Esophagus muscularis mucosa (tissue), 4 donors: Measurements from ENCODE around the gene DCX. TPM values are rescaled to one million over a fixed set of nuclear protein-coding genes. Genes with fewer than 3 reads are reported as not detected.

Source experiments
- DNase-seq: peaks from one replicate; pipeline ENCODE4 v3.0.0-alpha.2; 2017; ENCODE audit errors: extremely low spot score
- H3K27ac ChIP-seq, 4 donors: fragments of 200-600 bp; sonication (generic); replicated peaks in 1 of 4; 1 replicate in 3 of 4; 2 replicates in 1 of 4; pipeline ENCODE4 v1.5.1; 2016 to 2019; ENCODE audit warnings: mild to moderate bottlenecking in 1 of 4
- H3K27me3 ChIP-seq, 4 donors: fragments of 200-600 bp; sonication (generic); one replicate each; pipeline versions ENCODE4 v1.5.1 to v1.6.0; 2016 to 2019
- H3K36me3 ChIP-seq, 4 donors: fragments of 200-600 bp; sonication (generic); one replicate each; pipeline ENCODE4 v1.5.1; 2016 to 2019
- H3K4me1 ChIP-seq, 4 donors: fragments of 200-600 bp; sonication (generic); one replicate each; pipeline ENCODE4 v1.5.1; 2016 to 2019
- H3K4me3 ChIP-seq, 4 donors: fragments of 200-600 bp; sonication (generic); 1 replicate in 2 of 4; 2 replicates in 2 of 4; pipeline ENCODE4 v1.5.1; 2016 to 2019; ENCODE audit warnings: mild to moderate bottlenecking in 4 of 4, moderate library complexity in 1 of 4
- H3K9me3 ChIP-seq, 4 donors: fragments of 200-600 bp; sonication (generic); 1 replicate in 3 of 4; 2 replicates in 1 of 4; pipeline ENCODE4 v1.5.1; 2016 to 2019
- EP300 ChIP-seq: sonication (generic); formaldehyde crosslinking; IDR thresholded peaks from one replicate; pipeline ENCODE4 v1.6.1; 2017; ENCODE audit warnings: antibody characterized with exemption
- POLR2A ChIP-seq: fragments of 450-650 bp; IDR thresholded peaks from one replicate; pipeline ENCODE4 v1.6.1; 2017; ENCODE audit warnings: antibody characterized with exemption, moderate library complexity, mild to moderate bottlenecking, low read depth
- POLR2AphosphoS5 ChIP-seq, 2 donors: sonication (generic); formaldehyde crosslinking; IDR thresholded peaks; one replicate each; pipeline ENCODE4 v1.6.1; 2017; ENCODE audit warnings: antibody characterized with exemption in 2 of 2
- WGBS: methylation state at CpG from one replicate; pipeline ENCODE4 v1.1.5; 2018; 5-methylcytosine and 5-hydroxymethylcytosine counted together
- intact Hi-C: fragments of 100-400 bp; cut with DNase I; formaldehyde crosslinking; loops from one replicate; pipeline ENCODE4 v1.15.1; 2023
- small RNA-seq, 3 donors: library from RNA; depleted of rRNA; stranded (forward); fragments of <200 nt; gene quantifications; one replicate each; pipeline ENCODE3, GENCODE V24; 2016
- total RNA-seq, 4 donors: library from RNA; depleted of rRNA; stranded (reverse); fragments of >200 nt; gene quantifications; one replicate each; pipeline versions ENCODE4 v1.1.0 to v1.2.1, GENCODE V29; 2016
- TF ChIP-seq, protein P1 (sequence below), 3 experiments: fragments of 200-600 bp in 2 of 3; fragments of 450-650 bp in 1 of 3; sonication (generic) in 2 of 3; IDR thresholded peaks; one replicate each; pipeline ENCODE4 v1.5.1; 2017 to 2019; ENCODE audit warnings: antibody characterized with exemption in 3 of 3, mild to moderate bottlenecking in 2 of 3, moderate library complexity in 1 of 3

Gene DCX
- total RNA-seq, 4 donors from 2014 or later: under 0.01 to 0.13 (median 0.11) TPM; not detected in 1

DNA sequence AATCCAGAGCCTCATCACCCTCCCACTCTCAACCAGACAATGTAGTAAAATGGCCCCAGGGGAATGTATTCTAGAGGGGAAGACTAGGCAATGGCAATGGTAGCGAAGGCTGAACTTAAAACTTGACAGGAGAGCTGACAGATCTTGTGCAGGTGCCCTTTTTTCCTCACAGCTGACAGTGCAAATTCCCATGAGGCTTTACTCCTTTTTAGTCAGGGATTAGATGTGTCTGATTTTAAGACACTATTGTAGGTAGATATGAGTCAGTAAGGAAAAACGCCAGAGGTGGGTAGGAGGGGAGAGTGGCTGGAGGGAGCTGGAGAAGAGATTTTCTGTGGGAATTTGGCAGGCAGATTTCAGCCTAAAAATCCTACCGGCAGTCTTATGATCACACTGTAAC lies 152.4 kb downstream of the DCX start:
- intact Hi-C loops: no loop called here

DNA sequence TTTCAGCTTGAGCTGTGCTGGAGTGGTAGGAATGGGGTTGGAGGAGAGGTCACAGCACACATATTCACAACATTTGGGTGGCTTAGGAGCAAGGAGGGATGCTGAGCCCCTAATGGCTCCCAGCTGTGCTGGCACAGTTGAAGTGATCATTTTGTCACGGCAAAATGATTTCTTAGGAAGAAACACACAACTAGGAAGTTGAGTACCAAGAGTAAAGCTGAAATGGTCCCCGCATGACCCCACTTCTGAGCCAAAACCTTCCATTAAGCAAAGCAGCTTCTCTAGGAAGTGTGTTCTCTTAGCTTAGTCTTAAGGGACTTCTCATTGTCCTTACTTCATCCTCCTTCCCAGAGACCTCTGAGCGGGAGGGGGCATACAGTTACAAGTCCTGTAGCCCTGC lies 154.3 kb downstream of the DCX start:
- no peak for TF ChIP-seq EP300
- TF ChIP-seq, protein P1, sequence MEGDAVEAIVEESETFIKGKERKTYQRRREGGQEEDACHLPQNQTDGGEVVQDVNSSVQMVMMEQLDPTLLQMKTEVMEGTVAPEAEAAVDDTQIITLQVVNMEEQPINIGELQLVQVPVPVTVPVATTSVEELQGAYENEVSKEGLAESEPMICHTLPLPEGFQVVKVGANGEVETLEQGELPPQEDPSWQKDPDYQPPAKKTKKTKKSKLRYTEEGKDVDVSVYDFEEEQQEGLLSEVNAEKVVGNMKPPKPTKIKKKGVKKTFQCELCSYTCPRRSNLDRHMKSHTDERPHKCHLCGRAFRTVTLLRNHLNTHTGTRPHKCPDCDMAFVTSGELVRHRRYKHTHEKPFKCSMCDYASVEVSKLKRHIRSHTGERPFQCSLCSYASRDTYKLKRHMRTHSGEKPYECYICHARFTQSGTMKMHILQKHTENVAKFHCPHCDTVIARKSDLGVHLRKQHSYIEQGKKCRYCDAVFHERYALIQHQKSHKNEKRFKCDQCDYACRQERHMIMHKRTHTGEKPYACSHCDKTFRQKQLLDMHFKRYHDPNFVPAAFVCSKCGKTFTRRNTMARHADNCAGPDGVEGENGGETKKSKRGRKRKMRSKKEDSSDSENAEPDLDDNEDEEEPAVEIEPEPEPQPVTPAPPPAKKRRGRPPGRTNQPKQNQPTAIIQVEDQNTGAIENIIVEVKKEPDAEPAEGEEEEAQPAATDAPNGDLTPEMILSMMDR (IDR thresholded peaks at IDR 0.05): no peak
- no peak for TF ChIP-seq POLR2A
- TF ChIP-seq POLR2AphosphoS5 (IDR thresholded peaks at IDR 0.05): no peak
- intact Hi-C loops: no loop called here
- H3K4me1 ChIP-seq: no peaks in the 10 kb centered on the region
- no peak for DNase-seq
- H3K27me3 ChIP-seq: no peaks in the 10 kb centered on the region
- H3K9me3 ChIP-seq: no peaks in the 10 kb centered on the region
- no peaks in the 10 kb centered on the region for H3K36me3 ChIP-seq
- no peak overlapping the region for H3K4me3 ChIP-seq
- WGBS: 69% methylated on average over 3 of the region's 3 CpGs
- H3K27ac ChIP-seq: no peak overlapping the region

More for the DNA sequence above, 152.4 kb downstream of the DCX start:
- TF ChIP-seq EP300: no peak
- TF ChIP-seq, protein P1 (IDR thresholded peaks at IDR 0.05): no peak
- TF ChIP-seq POLR2AphosphoS5 (IDR thresholded peaks at IDR 0.05): no peak
- no peak for TF ChIP-seq POLR2A
- Histone ChIP-seq H3K4me1 (no peaks in the 10 kb centered on the region), H3K27ac (no peak overlapping the region), H3K9me3 (no peaks in the 10 kb centered on the region), H3K4me3 (no peak overlapping the region), H3K27me3 (no peaks in the 10 kb centered on the region), H3K36me3 (no peaks in the 10 kb centered on the region)
- DNase-seq: no peak
- WGBS: 56% methylated on average over 3 of the region's 3 CpGs

DNA sequence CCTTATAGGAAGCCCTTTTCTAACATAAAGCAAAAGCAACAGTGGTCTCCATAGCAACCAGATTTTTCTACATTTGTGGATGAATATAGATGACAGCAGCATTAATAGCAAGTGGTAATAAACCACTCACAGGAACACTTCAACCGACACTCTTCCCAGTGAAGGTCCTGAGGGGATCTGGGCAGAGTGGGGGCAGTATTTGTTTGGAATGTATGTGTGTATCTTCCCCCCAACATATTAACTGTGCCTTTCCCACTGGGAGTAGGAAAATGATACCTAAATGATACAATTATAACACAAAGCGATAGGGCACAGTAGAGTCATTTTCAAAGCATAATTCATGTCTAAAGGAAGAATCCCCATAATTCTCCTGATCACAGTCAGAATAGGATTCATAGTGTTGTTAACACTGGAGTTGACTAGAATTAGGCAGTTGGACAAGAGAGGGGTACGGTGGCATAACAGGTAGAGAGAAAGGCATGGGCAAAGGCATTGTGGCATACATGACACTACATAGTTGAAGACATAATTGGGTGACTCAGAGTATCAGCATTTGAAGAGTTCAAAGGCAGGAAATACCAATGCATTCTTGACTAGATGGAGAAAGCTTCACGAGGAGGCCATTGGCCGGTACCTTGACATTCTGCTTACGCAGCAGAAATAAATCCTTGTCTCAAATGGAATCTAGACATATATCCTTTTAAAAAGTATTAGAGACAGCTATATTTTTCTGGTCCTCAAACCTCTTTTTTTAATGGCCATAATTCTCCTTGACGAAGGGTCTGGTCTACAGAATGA lies 156.9 kb downstream of the DCX start:
- no peaks in the 10 kb centered on the region for H3K9me3 ChIP-seq
- H3K27me3 ChIP-seq: no peaks in the 10 kb centered on the region
- no peak overlapping the region for H3K27ac ChIP-seq
- TF ChIP-seq EP300: no peak
- TF ChIP-seq, protein P1 (IDR thresholded peaks at IDR 0.05): no peak
- no peak for TF ChIP-seq POLR2A
- TF ChIP-seq POLR2AphosphoS5 (IDR thresholded peaks at IDR 0.05): no peak
- DNase-seq: no peak
- H3K36me3 ChIP-seq: no peaks in the 10 kb centered on the region
- intact Hi-C loops: no loop called here
- WGBS: 76% methylated on average over 7 of the region's 7 CpGs
- no peaks in the 10 kb centered on the region for H3K4me1 ChIP-seq
- H3K4me3 ChIP-seq: no peak overlapping the region

DNA sequence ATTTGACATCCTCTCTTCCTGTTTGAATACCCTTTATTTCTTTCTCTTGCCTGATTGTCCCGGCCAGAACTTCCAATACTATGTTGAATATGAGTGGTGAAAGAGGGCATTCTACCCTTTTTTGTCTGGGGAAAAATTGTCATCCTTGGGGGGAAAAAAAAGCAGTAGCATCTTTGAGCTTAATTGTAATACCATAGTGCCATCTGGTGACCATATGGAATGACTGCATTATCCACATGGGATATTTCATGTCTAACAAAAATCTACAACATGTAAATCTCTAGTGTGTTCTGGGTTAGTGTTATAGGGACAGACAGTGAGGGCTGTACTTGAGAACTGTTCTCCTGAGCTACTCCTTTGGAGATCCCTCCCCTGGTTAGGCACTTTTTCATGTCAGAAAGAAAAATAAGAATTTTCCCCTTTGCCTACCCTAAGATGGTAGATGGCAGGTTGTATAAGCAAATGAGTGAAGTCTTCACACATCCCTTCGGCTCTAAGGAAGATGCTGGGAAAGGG lies 167.7 kb downstream of the DCX start:
- TF ChIP-seq, protein P1 (IDR thresholded peaks at IDR 0.05): peak in 2 of 3 experiments; percentile 24 to 34
- no peak for TF ChIP-seq POLR2AphosphoS5 (IDR thresholded peaks at IDR 0.05)
- no peaks in the 10 kb centered on the region for H3K9me3 ChIP-seq
- no peaks in the 10 kb centered on the region for H3K36me3 ChIP-seq
- peaks cover 0 to 1% (median 0%) of the 10 kb centered on the region in 4 donors for H3K27me3 ChIP-seq
- DNase-seq: no peak
- no peak overlapping the region for H3K4me3 ChIP-seq
- H3K4me1 ChIP-seq: no peaks in the 10 kb centered on the region
- WGBS: 39% methylated on average over 2 of the region's 2 CpGs
- no peak overlapping the region for H3K27ac ChIP-seq
- intact Hi-C loops: no loop called here

Small RNAs within 50 kb of the gene (small RNA-seq; reads per million reads assigned to genes)
- 0 reads per million in 3 donors for gene RNU6-496P

Other genes starting within 250 kb of the DCX start
- 1 to 10 TPM in 1 of 4 donors, under 1 TPM in 3; 0.06 to 1.1 (median 0.46) TPM for gene CAPN6, start 141.7 kb downstream of the DCX start, total RNA-seq
- not detected for gene SERTM2, start 99.5 kb upstream of the DCX start, total RNA-seq